NCI-H2029 treated with DMSO at 0.1 percent for 48 hours (cell line): ENCODE results near the gene COL18A1.
"Not testable (repeated sequence)": the region's sequence is repeated elsewhere in the genome, so short reads cannot be mapped to it uniquely, and the experiment has no call there.

Source experiments
- DNase-seq: peaks from one replicate; lab custom pipeline; 2025; lab: John Stamatoyannopoulos, UW

COL18A1 gene

DNA sequence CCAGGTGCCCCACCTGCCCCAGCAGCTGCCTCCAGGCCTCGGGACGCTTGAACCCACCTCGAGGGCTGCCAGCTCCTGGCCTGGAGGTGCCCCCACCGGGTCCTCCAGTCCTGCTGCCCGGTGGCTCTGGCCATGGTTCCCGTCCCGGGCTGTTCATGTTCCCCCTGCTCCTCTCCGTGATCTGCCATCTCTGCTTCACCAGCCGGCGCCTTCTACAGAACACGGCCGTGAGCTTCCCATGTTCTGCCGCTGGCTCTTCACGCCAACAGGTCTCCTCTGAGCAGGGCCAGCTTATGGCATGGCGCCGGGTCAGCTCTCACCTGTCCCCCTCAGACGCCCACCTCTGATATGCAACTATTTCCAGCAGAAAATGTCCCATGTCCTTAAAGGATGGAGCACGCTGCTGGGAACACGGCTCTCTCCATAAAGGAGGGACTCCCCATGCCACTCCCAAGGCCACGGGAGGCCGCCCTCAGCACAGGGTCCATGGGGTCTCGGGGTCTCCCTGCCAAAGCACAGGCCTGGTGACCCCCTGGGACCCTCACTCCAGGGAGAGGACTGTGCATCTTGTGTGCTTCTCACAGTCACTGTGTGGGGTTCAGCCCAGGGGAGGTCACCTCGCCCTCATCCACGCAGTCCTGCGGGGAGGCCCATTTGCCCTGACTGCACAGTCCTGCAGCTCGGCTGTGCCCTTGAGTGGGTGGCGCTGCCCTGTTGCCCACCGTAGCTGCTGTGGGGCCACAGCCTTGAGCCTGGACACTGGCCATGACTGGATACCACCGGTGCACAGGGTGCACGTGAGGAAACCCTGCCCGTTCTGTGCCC, 36.7 kb downstream of the COL18A1 start:
- DNase-seq: no peak

- no peak for DNase-seq
Measured at GRCh38 chr21:45442276-45442675, 37.3 kb downstream of the COL18A1 start.

GRCh38 chr21:45442686-45443594, 38.0 kb downstream of the COL18A1 start:
- DNase-seq: not testable (repeated sequence)

DNA sequence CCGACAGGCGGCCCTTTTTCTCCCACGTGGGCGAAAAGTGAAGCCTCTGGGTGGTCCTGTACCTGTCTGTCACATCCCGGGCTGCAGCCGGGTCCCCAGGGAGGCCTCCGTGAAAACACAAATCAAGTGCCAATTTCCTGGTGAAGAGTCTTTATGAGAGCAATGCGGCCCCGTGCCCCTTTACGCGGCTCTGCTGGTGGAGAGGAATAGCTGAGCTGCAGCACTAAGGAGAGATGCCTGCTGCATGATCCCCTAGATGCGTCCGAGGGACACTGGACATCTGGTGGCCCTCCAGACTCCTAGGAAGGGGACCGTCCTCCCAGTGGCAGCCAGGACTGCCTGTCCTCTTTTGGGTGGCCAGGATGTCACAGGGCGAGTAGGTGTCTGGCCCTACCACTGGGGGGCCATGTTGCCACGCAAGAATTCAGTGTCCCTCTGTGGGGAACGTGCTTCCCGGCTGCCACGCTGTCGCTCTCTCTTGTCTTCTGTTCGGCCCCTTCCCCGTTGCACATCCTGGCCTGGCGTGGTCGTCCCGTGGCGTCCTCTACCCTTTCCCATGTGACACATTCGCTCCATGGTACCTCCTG, 38.7 kb downstream of the COL18A1 start:
- DNase-seq: no peak

DNA sequence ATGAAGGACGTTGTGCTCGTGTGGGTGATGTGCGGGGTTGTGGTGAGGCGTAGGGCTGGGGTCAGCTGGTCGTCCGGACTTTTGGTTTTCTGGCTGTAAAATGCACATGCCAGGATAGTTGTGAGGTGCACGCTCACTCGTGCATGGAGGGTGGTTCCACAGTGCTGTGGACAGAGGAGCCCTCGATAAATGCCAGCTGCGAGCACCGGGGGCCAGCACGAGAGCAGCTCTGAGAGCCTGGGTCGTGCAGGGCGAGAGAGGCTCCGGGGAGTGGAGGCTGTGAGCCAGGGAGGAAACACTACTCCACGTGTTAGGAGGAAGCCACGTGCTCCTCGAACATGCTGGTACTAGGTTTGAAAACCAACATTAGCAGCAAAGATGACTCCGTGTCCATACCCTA, 39.4 kb downstream of the COL18A1 start:
- no peak for DNase-seq

DNA sequence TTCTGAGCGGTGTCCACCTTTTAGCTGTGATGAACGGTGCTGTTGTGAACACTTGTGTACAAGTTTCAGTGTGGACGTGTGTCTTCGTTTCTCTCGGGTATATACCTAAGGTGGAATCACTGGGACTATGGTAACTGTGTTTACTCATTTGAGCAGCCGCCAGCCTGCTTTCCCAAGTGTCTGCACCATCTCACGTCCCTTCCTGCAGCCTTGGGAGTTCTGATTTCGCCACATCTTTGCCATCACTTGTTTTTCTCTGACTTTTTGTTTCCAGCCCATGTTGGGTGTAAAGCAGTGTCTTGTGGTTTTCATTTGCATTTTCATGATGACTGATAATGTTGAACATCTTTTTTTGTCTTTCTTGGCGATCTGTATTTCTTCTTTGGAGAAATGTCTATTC, 40.4 kb downstream of the COL18A1 start:
- no peak for DNase-seq

DNA sequence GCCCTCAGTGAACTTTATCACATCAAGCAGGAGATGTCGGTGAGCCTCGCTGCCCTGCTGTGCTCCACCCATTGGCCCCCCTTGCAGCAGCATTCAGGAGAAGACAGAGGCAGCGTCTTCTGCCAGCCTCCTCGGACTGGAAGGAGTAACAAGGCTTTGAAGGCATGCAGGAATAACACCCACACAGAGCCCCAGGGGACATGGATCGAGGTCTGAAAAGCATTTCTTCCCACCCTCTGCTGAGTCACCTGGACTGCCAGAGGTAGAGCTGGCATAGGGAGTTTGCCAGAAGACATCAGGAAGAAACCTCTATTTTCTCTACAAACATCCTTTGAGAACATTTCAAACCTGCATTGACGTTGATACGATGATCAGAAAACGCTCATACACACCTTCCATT, 42.9 kb downstream of the COL18A1 start:
- no peak for DNase-seq

DNA sequence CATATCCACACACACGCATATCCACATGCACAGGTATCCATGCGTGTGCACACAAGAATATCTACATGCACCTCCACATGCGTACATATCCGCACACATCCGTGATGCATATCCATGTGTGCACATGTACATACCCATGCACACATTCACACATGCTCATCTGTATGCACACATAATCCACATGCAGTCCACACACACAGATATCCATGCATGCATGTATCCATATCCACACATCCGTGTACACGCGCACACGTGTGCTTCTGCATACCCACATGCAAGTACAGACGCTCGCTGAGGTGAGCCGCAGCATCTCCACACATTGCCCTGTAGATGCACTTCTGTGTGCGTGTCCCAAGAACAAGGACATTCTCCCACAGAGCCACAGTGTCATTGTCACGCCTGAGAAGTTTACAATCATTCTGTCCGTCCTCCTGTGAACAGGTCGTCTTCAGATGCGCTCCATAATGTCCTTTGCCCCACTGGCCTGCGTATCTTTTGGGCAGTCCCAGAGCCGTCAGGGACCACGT, 43.4 kb downstream of the COL18A1 start:
- no peak for DNase-seq

DNA sequence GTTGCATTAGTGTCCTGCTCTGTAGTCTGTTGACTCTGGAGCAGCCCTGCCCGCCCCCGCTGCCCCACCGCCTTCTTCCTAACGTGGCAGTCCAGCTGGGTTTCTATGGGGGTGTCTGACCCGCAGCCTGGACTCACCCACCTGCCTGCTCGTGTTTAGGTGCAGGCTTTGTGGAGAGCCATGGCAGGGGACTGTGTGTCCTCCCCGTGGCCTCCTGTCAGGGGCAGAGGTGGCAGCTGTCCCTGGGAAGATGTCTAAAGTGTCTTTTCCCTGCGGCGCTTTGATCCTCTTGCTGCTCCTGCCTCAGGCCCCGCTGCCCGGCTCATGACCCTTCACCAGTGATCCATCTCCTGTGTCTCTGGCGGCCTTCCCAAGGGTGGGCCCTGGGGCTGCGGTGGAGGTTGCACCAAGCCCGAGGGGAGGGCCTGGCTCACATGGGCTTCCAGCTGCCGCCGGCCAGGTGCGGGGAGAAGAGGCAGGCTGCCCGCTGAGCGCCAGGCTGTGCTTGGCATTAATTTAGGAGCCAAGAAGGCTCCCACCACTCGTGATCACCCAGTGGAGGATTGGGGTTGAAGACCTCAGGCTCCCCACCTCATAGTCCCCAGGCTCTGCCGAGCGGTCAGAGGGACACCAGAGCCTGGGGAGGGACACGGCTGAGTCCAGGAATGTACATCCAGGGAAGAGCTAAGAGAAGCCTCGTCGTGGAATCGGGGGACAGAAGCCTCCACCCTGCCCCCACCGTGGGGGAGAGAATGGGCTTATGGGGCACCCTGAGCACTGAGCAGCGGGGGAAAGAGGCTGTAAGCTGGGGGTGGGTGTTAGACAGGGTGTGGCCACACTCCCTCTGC, 44.1 kb downstream of the COL18A1 start:
- DNase-seq: no peak

DNA sequence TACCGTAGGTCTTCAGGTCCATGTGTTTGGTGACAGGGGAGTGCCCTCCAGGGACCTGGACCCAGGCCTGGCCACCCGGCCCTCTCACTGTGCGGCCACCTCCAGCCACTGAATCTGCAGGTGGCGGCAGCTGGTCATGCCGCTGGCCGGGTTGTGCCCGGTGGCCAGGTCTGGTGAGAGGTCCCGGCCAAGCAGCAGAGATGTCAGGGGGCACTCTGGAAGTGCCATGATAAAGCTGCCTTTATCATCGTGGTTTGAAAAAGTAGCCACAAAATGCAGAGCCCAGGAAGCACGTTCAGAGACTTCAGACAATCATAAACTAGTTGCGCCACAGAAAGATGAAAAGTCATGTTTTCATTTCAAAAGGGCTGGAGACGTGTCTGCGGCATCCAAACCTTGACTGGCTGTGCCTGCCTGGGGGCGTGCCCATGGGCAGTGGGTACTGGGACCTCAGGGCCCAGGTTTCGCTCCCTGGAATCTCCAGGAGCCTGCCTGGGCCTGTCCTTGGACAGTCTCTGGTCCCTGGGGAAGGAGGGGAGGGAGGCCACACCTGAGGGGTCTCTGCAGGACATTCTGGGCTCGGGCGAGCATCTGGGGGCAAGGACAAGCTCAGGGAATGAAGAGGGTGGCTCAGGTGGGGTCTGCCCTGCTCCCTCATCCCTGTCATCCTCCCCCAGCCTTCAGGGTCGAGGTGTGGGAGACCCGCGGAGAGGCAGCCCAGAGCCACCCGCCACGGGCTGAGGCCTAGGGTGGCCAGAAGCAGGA, 44.9 kb downstream of the COL18A1 start:
- no peak for DNase-seq

- no peak for DNase-seq
Measured at GRCh38 chr21:45450423-45451090, 45.6 kb downstream of the COL18A1 start.

DNA sequence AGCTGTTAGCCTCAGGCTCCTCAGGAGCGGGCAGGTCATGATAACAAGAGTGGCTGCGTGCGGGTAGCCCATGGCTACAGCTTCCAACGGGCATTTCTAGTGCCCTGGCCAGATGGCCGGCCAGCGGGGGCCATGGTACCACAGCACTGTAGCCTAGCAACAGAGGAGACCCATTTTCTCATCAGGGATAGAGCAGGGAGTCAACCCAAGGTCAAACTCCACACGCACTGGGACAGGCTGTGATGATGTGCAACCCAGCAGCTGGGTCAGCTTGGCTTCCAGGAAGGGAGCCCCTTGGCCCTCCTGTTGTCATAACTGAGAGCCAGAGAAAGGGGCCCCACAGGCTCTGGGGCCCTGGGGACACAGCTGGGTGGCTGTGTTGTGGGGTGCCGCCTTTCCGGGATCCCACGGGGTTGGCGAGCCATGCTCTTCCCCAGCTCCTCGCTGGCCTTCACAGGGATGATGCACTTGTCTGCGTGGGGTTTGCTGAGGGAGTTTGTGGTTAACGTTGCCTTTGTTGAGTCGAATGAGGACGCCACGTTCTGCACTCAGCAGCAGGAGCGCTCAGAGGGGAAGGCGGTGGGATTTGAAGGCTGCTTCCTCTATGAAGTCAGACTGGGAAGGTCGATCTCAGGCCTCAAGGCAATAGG, 46.3 kb downstream of the COL18A1 start:
- no peak for DNase-seq

- no peak for DNase-seq
Measured at GRCh38 chr21:45451771-45452182, 46.8 kb downstream of the COL18A1 start.

DNA sequence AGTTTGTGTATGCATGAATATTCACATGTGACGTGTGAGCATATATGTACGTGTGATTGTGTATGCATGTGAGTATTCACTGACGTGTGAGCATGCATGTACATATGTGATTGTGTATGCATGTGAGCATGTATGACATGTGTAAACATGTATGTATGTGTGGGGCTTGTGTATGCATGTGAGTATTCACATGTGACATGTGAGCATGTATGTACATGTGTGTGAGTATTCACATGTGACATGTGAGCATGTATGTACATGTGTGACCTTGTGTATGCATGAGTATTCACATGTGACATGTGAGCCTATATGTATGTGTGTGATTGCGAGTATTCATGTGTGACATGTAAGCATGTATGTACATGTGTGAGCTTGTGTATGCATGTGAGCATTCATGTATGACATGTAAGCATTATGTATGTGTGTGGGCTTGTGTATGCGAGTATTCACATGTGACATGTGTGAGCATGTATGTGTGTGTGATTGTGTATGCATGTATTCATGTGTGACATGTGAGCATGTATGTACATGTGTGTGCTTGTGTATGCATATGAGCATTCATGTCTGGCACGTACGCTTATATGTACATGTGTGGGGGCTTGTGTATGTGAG, 47.8 kb downstream of the COL18A1 start:
- DNase-seq: no peak

DNA sequence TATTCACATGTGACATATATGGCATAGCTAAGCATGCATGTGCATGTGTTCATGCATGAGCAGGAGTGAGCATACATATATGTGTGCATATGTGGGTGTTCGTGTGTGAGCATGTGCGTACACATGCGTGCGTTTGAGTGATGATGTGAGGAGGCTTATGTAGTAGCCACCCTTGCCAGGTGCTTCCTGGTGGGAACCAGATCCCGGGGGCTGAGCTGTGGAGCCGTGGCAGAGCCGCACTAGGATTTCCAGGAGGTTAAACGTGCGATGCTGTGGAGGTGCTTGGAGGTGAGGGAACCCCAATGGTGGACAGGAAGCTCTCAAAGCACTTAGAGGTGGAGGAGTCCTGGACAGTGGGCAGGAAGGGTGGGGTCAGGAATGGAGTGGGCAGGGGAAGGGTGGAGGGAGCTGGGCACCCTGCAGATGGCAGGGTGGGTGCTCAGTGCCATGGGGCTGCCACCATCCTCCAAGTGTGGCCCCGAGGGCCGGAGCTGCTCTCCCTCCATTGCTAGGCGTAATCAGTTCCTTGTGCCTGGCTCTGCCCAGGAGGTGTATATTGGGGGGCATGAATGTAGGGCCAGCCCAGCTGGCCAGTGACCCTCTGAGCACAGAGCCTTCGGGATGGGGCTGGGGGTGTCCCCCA, 48.5 kb downstream of the COL18A1 start:
- DNase-seq: no peak

GRCh38 chr21:45454060-45454925, 49.3 kb downstream of the COL18A1 start:
- no peak for DNase-seq

DNA sequence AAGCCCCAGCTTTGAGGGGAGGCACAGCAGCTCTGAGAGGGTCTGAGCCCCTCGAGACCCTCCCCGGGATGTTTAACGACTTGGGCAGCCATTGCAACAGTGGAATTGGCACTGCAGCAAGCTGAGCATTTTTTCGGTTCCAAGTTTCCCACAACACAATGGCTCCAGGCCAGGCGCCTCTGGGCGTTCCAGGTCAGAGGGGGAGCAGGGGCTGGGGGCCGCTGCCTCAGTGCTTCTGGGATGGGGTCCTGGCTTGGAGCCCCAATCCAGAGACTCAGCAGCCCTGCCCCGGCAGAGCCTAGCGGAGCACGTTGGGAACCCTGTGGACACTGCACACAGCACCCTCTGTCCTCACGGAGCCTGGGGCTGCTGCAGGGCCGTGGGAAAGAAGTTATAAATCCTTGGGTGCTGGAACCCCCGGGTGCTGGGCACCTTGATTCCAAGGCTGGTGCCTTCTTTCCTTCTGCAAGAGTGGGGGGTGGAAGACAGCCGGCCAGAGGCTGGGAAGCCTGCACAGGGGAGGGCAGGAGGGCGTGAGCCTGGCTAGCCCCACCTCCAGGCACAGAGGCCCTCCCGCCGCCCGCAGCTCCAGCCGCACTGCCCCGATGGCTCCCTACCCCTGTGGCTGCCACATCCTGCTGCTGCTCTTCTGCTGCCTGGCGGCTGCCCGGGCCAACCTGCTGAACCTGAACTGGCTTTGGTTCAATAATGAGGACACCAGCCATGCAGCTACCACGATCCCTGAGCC, 50.1 kb downstream of the COL18A1 start:
- DNase-seq: no peak
